ENCODE data around the gene OR6C4.

GRCh38 chr12:55516391-55516790 lies 33.0 kb upstream of the OR6C4 start:
- TF ChIP-seq POLR2A (IDR thresholded peaks at IDR 0.05) (no peak), CTCF (IDR thresholded peaks at IDR 0.05) (no peak), POLR2AphosphoS5 (IDR thresholded peaks at IDR 0.05; ENCODE audit: insufficient read depth in 1 of 2, low read depth in 1 of 2) (no peak)
